ENCODE data around the gene CA10.

- TF ChIP-seq, protein P1, sequence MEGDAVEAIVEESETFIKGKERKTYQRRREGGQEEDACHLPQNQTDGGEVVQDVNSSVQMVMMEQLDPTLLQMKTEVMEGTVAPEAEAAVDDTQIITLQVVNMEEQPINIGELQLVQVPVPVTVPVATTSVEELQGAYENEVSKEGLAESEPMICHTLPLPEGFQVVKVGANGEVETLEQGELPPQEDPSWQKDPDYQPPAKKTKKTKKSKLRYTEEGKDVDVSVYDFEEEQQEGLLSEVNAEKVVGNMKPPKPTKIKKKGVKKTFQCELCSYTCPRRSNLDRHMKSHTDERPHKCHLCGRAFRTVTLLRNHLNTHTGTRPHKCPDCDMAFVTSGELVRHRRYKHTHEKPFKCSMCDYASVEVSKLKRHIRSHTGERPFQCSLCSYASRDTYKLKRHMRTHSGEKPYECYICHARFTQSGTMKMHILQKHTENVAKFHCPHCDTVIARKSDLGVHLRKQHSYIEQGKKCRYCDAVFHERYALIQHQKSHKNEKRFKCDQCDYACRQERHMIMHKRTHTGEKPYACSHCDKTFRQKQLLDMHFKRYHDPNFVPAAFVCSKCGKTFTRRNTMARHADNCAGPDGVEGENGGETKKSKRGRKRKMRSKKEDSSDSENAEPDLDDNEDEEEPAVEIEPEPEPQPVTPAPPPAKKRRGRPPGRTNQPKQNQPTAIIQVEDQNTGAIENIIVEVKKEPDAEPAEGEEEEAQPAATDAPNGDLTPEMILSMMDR (conservative IDR thresholded peaks at IDR 0.05): no peak
- no peak for TF ChIP-seq EZH2 (IDR thresholded peaks at IDR 0.05; ENCODE audit: low read depth)
Measured at GRCh38 chr17:51941272-51941671, 217.2 kb downstream of the CA10 start.

Measured in PC-9 (cell line).